ENCODE measurements around the gene ARRB1. TPM values are rescaled to one million over a fixed set of nuclear protein-coding genes. Genes with fewer than 3 reads are reported as not detected.
"Not testable (repeated sequence)": the region's sequence is repeated elsewhere in the genome, so short reads cannot be mapped to it uniquely, and the experiment has no call there.

Gene ARRB1
- total RNA-seq, 1 donor from 2014 or later = 60.3 TPM

- DNase-seq (ENCODE audit: low spot score in 2 of 2) (no peak), FAIRE-seq (no peak)
Measured at GRCh38 chr11:75305993-75306392, 45.5 kb downstream of the ARRB1 start.

GRCh38 chr11:75305452-75305851 lies 46.0 kb downstream of the ARRB1 start:
- DNase-seq (ENCODE audit: low spot score in 2 of 2) = no peak
- FAIRE-seq = no peak

- DNase-seq (ENCODE audit: low spot score in 2 of 2); FAIRE-seq: not testable (repeated sequence)
Measured at GRCh38 chr11:75304941-75305340, 46.5 kb downstream of the ARRB1 start.

GRCh38 chr11:75303544-75304224 lies 47.8 kb downstream of the ARRB1 start:
- FAIRE-seq (no peak), DNase-seq (ENCODE audit: low spot score in 2 of 2) (no peak)

GRCh38 chr11:75302371-75302770 lies 49.1 kb downstream of the ARRB1 start:
- FAIRE-seq = no peak
- no peak for DNase-seq (ENCODE audit: low spot score in 2 of 2)

GRCh38 chr11:75301601-75302345 lies 49.7 kb downstream of the ARRB1 start:
- FAIRE-seq (no peak), DNase-seq (ENCODE audit: low spot score in 2 of 2) (no peak)

GRCh38 chr11:75301131-75301530 lies 50.3 kb downstream of the ARRB1 start:
- FAIRE-seq = no peak
- DNase-seq (ENCODE audit: low spot score in 2 of 2) = no peak

GRCh38 chr11:75298976-75299260 lies 52.5 kb downstream of the ARRB1 start:
- no peak for DNase-seq (ENCODE audit: low spot score in 2 of 2)
- no peak for FAIRE-seq

GRCh38 chr11:75298191-75298975 lies 53.1 kb downstream of the ARRB1 start:
- DNase-seq (ENCODE audit: low spot score in 2 of 2) (no peak), FAIRE-seq (no peak)

- DNase-seq (ENCODE audit: low spot score in 2 of 2) (no peak), FAIRE-seq (no peak)
Measured at GRCh38 chr11:75293903-75294302, 57.6 kb downstream of the ARRB1 start.

- FAIRE-seq (no peak), DNase-seq (ENCODE audit: low spot score in 2 of 2) (no peak)
Measured at GRCh38 chr11:75292943-75293342, 58.5 kb downstream of the ARRB1 start.

GRCh38 chr11:75291741-75292140 lies 59.7 kb downstream of the ARRB1 start:
- no peak for FAIRE-seq
- DNase-seq (ENCODE audit: low spot score in 2 of 2) = no peak

GRCh38 chr11:75289919-75290318 lies 61.5 kb downstream of the ARRB1 start:
- FAIRE-seq (no peak), DNase-seq (ENCODE audit: low spot score in 2 of 2) (no peak)

GRCh38 chr11:75289511-75289760 lies 62.0 kb downstream of the ARRB1 start:
- no peak for DNase-seq (ENCODE audit: low spot score in 2 of 2)
- no peak for FAIRE-seq

- FAIRE-seq = no peak
- DNase-seq (ENCODE audit: low spot score in 2 of 2) = no peak
Measured at GRCh38 chr11:75287579-75287978, 63.9 kb downstream of the ARRB1 start.

- no peak for DNase-seq (ENCODE audit: low spot score in 2 of 2)
- no peak for FAIRE-seq
Measured at GRCh38 chr11:75286826-75287465, 64.5 kb downstream of the ARRB1 start.

- FAIRE-seq = no peak
Measured at GRCh38 chr11:75285776-75286360, 65.6 kb downstream of the ARRB1 start.

GRCh38 chr11:75283391-75283931 lies 68.0 kb downstream of the ARRB1 start:
- no peak for DNase-seq (ENCODE audit: low spot score in 2 of 2)
- no peak for FAIRE-seq

More at GRCh38 chr11:75285776-75286360, 65.6 kb downstream of the ARRB1 start:
- no peak for DNase-seq (ENCODE audit: low spot score in 2 of 2)

GRCh38 chr11:75281469-75282095 lies 69.9 kb downstream of the ARRB1 start:
- FAIRE-seq = no peak

More at GRCh38 chr11:75281469-75282095, 69.9 kb downstream of the ARRB1 start:
- no peak for DNase-seq (ENCODE audit: low spot score in 2 of 2)
